ENCODE measurements around the gene PUS7L. TPM values are rescaled to one million over a fixed set of nuclear protein-coding genes. Genes with fewer than 3 reads are reported as not detected.
A peak's percentile ranks its signal among the peaks of the same experiment; 100 is the strongest.

PUS7L gene
- total RNA-seq, 1 donor from 2014 or later, result 5.5 TPM

DNA sequence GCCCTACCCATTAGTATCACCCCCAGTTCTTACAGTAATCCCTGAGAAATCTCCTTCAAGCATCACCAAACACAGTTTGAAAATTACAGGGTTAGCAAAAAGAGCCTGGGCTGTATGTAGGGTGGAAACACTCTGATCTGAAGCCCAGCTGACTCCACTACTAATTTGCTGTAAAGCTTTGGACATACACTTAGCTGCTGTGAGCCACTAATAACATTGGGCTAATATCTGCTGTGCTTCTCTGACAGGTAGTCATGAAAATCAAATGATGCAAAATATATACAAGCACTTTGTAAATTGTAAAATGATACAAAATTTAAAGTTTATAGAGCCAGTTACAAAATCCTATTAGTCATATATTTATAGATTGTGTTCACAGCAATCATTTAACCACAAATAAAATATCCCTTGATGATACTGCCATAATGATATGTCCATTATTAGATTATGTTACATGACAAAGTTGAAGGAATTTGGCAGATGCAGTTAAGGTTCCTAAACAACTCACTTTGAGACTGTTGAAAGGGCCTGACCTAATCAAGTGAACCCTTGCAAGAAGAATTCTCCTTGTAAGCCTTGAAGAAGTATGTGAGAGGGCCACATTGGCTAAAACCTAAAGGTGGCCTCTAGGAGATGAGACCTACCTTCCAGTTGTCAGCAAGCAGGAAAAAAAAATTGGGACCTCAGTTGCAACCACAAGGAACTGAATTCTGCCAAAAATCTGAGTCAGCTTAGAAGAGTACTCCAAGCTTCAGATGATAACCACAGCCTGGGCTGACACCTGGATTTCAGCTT, 28.5 kb upstream of the PUS7L start:
- Mint-ChIP-seq H3K36me3 (ENCODE audit: unreplicated experiment) (peaks cover 7% of the 10 kb centered on the region), H3K27ac (ENCODE audit: unreplicated experiment) (no peak overlapping the region), H3K27me3 (ENCODE audit: unreplicated experiment) (no peaks in the 10 kb centered on the region), H3K4me3 (ENCODE audit: unreplicated experiment) (no peak overlapping the region), H3K9me3 (ENCODE audit: unreplicated experiment) (no peaks in the 10 kb centered on the region), H3K4me1 (ENCODE audit: unreplicated experiment) (no peaks in the 10 kb centered on the region)
- no peak for DNase-seq (ENCODE audit: extremely low spot score, unreplicated experiment)
- TF ChIP-seq, protein P1, sequence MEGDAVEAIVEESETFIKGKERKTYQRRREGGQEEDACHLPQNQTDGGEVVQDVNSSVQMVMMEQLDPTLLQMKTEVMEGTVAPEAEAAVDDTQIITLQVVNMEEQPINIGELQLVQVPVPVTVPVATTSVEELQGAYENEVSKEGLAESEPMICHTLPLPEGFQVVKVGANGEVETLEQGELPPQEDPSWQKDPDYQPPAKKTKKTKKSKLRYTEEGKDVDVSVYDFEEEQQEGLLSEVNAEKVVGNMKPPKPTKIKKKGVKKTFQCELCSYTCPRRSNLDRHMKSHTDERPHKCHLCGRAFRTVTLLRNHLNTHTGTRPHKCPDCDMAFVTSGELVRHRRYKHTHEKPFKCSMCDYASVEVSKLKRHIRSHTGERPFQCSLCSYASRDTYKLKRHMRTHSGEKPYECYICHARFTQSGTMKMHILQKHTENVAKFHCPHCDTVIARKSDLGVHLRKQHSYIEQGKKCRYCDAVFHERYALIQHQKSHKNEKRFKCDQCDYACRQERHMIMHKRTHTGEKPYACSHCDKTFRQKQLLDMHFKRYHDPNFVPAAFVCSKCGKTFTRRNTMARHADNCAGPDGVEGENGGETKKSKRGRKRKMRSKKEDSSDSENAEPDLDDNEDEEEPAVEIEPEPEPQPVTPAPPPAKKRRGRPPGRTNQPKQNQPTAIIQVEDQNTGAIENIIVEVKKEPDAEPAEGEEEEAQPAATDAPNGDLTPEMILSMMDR (IDR thresholded peaks at IDR 0.05), result no peak

DNA sequence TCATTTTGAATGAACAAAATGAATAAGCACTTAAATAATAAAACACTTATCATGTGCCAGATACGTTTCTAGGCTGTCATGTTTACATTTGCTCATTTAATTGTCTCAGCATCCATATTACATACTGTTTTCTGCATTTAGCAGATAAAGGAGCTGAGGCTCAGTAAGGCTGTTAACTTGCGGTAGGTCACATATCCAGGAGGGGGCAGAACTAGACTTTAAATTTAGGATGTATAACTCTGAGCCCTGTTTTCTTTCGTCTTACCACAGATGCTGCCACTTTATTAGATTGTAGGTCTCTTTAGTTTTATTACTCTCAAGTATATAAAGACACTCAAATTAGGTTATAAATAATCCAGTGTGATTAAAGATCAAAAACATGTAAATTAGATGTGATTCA, 17.9 kb upstream of the PUS7L start:
- no peak for DNase-seq (ENCODE audit: extremely low spot score, unreplicated experiment)
- TF ChIP-seq, protein P1 (IDR thresholded peaks at IDR 0.05), result peak; percentile 59
- no peaks in the 10 kb centered on the region for H3K4me1 Mint-ChIP-seq (ENCODE audit: unreplicated experiment)
- H3K27ac Mint-ChIP-seq (ENCODE audit: unreplicated experiment), result no peak overlapping the region
- no peak overlapping the region for H3K4me3 Mint-ChIP-seq (ENCODE audit: unreplicated experiment)
- no peaks in the 10 kb centered on the region for H3K9me3 Mint-ChIP-seq (ENCODE audit: unreplicated experiment)
- H3K27me3 Mint-ChIP-seq (ENCODE audit: unreplicated experiment), result no peaks in the 10 kb centered on the region
- no peaks in the 10 kb centered on the region for H3K36me3 Mint-ChIP-seq (ENCODE audit: unreplicated experiment)

DNA sequence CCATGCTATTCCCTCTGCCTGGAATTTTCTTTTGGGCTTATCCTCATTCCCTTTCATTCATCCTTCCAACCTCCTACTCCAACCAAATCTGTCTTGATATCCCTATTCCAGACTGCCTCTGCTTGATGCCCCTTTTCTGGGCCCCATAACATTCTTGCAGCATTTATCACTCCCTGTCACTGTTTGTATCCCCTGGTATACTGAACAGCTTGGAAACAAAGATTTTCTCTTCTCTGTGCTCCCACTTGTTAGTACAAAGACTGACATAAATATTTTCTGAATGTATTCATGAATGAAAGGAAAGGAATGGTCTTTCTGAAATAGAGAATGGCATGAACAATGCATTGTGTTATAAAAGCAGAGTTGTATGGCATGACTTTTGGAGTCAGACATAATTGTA, 7.7 kb upstream of the PUS7L start:
- TF ChIP-seq, protein P1 (IDR thresholded peaks at IDR 0.05), result no peak
- no peak for DNase-seq (ENCODE audit: extremely low spot score, unreplicated experiment)
- Mint-ChIP-seq H3K9me3 (ENCODE audit: unreplicated experiment) (no peaks in the 10 kb centered on the region), H3K4me3 (ENCODE audit: unreplicated experiment) (no peak overlapping the region), H3K27ac (ENCODE audit: unreplicated experiment) (no peak overlapping the region), H3K36me3 (ENCODE audit: unreplicated experiment) (peaks cover 2% of the 10 kb centered on the region), H3K4me1 (ENCODE audit: unreplicated experiment) (no peaks in the 10 kb centered on the region), H3K27me3 (ENCODE audit: unreplicated experiment) (no peaks in the 10 kb centered on the region)

DNA sequence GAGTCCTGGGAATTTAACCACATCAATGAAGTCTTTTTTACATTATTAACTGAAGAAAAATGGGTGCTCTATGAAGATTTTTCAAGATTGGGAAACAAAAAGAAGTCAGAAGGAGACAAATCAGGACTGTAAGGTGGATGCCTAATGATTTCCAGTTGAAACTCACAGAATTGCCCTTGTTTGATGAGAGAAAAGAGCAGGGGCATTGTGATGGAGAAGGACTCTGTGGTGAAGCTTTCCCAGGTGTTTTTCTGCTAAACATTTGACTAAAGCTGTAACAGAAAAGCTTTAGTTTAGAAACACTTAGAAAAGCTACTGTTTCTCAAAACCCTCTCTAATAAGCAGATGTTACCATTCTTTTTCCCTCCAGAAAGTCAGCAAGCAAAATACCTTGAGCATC, 5.9 kb upstream of the PUS7L start:
- no peak for DNase-seq (ENCODE audit: extremely low spot score, unreplicated experiment)
- H3K36me3 Mint-ChIP-seq (ENCODE audit: unreplicated experiment), result peaks cover 2% of the 10 kb centered on the region
- no peaks in the 10 kb centered on the region for H3K27me3 Mint-ChIP-seq (ENCODE audit: unreplicated experiment)
- peaks cover 7% of the 10 kb centered on the region for H3K4me1 Mint-ChIP-seq (ENCODE audit: unreplicated experiment)
- H3K4me3 Mint-ChIP-seq (ENCODE audit: unreplicated experiment), result no peak overlapping the region
- TF ChIP-seq, protein P1 (IDR thresholded peaks at IDR 0.05), result no peak
- no peaks in the 10 kb centered on the region for H3K9me3 Mint-ChIP-seq (ENCODE audit: unreplicated experiment)
- H3K27ac Mint-ChIP-seq (ENCODE audit: unreplicated experiment), result no peak overlapping the region

DNA sequence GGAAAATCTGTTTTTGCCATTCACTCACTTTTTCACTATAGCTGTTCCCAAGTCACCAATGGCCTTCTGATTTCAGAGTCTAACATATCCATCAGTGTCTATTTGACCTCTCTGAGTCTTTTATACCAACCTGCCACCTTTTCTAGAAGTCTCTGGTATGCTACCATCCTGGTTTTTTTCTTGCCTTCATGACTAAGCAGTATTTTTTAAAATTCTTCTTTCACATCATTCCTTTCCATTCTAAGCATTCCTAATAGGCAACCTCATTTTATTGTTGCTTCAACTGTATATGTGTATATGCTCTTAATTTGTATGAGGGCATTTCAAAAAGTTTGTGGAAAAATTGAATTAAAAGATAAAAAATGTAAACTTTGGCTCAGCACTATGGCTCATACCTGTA, 5.2 kb upstream of the PUS7L start:
- DNase-seq (ENCODE audit: extremely low spot score, unreplicated experiment), result no peak
- Mint-ChIP-seq H3K9me3 (ENCODE audit: unreplicated experiment) (no peaks in the 10 kb centered on the region), H3K4me1 (ENCODE audit: unreplicated experiment) (peaks cover 9% of the 10 kb centered on the region), H3K4me3 (ENCODE audit: unreplicated experiment) (no peak overlapping the region), H3K27me3 (ENCODE audit: unreplicated experiment) (no peaks in the 10 kb centered on the region), H3K36me3 (ENCODE audit: unreplicated experiment) (peaks cover 2% of the 10 kb centered on the region), H3K27ac (ENCODE audit: unreplicated experiment) (no peak overlapping the region)
- TF ChIP-seq, protein P1 (IDR thresholded peaks at IDR 0.05), result no peak
